Measurements from ENCODE around the gene HPS4.
A peak's percentile ranks its signal among the peaks of the same experiment; 100 is the strongest.
"Not testable (repeated sequence)": the region's sequence is repeated elsewhere in the genome, so short reads cannot be mapped to it uniquely, and the experiment has no call there.

HPS4 gene

GRCh38 chr22:26444777-26445176 is 38.8 kb downstream of the HPS4 start:
- no peak for DNase-seq (ENCODE audit: low read depth in 1 of 2, low spot score in 1 of 2)

GRCh38 chr22:26443901-26444690 is 39.5 kb downstream of the HPS4 start:
- DNase-seq (ENCODE audit: low read depth in 1 of 2, low spot score in 1 of 2) = no peak

- no peak for DNase-seq (ENCODE audit: low read depth in 1 of 2, low spot score in 1 of 2)
These were observed 41.4 kb downstream of the HPS4 start for GRCh38 chr22:26442086-26442756.

GRCh38 chr22:26439559-26439958 is 44.0 kb downstream of the HPS4 start:
- DNase-seq (ENCODE audit: low read depth in 1 of 2, low spot score in 1 of 2) = no peak

- not testable (repeated sequence) for DNase-seq (ENCODE audit: low read depth in 1 of 2, low spot score in 1 of 2)
These were observed 44.8 kb downstream of the HPS4 start for GRCh38 chr22:26438776-26439175.

- no peak for DNase-seq (ENCODE audit: low read depth in 1 of 2, low spot score in 1 of 2)
These were observed 45.7 kb downstream of the HPS4 start for GRCh38 chr22:26437694-26438392.

GRCh38 chr22:26436903-26437515 is 46.6 kb downstream of the HPS4 start:
- no peak for DNase-seq (ENCODE audit: low read depth in 1 of 2, low spot score in 1 of 2)

- no peak for DNase-seq (ENCODE audit: low read depth in 1 of 2, low spot score in 1 of 2)
These were observed 48.1 kb downstream of the HPS4 start for GRCh38 chr22:26435327-26436093.

- no peak for DNase-seq (ENCODE audit: low read depth in 1 of 2, low spot score in 1 of 2)
These were observed 49.8 kb downstream of the HPS4 start for GRCh38 chr22:26433805-26434204.

GRCh38 chr22:26432619-26433311 is 50.8 kb downstream of the HPS4 start:
- no peak for DNase-seq (ENCODE audit: low read depth in 1 of 2, low spot score in 1 of 2)

- DNase-seq (ENCODE audit: low read depth in 1 of 2, low spot score in 1 of 2) = no peak
These were observed 52.2 kb downstream of the HPS4 start for GRCh38 chr22:26431261-26431995.

GRCh38 chr22:26430600-26430999 is 53.0 kb downstream of the HPS4 start:
- DNase-seq (ENCODE audit: low read depth in 1 of 2, low spot score in 1 of 2) = no peak

GRCh38 chr22:26429458-26430286 is 53.9 kb downstream of the HPS4 start:
- no peak for DNase-seq (ENCODE audit: low read depth in 1 of 2, low spot score in 1 of 2)

- DNase-seq (ENCODE audit: low read depth in 1 of 2, low spot score in 1 of 2) = peak; percentile 67
These were observed 54.8 kb downstream of the HPS4 start, which contains the start of gene ASPHD2 for GRCh38 chr22:26428515-26429457. ASPHD2 (plus strand) TSS chr22:26429260; CDS start chr22:26433616, 4,356 bp downstream.

GRCh38 chr22:26426924-26427323 is 56.7 kb downstream of the HPS4 start:
- DNase-seq (ENCODE audit: low read depth in 1 of 2, low spot score in 1 of 2) = no peak

- DNase-seq (ENCODE audit: low read depth in 1 of 2, low spot score in 1 of 2) = no peak
These were observed 65.0 kb downstream of the HPS4 start for GRCh38 chr22:26418620-26419019.

- DNase-seq (ENCODE audit: low read depth in 1 of 2, low spot score in 1 of 2) = no peak
These were observed 66.2 kb downstream of the HPS4 start for GRCh38 chr22:26417406-26417805.
